ENCODE data around the gene QDPR.
A peak's percentile ranks its signal among the peaks of the same experiment; 100 is the strongest.

Gene QDPR

DNA sequence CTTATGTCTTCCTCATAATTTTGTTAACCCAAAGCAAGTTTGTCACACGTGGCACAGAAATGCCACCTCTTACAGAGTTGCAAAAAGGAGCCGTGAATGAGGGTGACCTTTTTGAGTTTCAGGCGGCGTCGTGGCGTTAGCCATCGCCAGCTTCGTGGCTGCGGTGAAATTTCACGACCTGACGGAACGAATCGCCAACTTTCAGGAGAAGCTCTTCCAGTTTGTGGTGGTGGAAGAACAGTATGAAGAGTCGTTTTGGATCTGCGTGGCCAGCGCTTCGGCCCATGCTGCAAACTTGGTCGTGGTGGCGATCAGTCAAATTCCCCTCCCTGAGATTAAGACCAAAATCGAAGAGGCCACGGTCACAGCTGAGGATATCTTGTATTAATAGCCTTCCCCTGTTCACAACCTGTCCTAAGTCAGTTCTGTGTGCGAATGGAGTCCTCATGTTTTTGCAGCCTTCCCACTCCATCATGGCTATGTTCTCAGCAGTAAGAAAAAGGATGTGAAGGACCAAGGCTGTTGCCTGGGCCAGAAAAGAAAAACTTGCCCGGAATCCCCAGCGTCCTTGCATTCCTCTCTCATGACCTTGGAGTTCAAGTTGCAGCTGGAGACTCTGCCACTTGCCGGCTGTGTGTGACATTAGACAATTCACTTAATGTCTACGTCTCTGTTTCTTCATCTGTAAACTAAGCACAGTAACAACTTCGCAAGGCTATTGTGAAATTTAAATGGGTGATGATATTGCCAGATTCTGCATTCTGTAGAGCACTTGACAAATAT, 15.0 kb upstream of the QDPR start:
- no peak for DNase-seq

GRCh38 chr4:17523662-17524061, 11.8 kb upstream of the QDPR start:
- DNase-seq, result no peak

GRCh38 chr4:17521595-17521994, 9.7 kb upstream of the QDPR start:
- no peak for DNase-seq

GRCh38 chr4:17517664-17518063, 5.8 kb upstream of the QDPR start:
- DNase-seq, result no peak

- no peak for DNase-seq
Measured at GRCh38 chr4:17516980-17517379, 5.1 kb upstream of the QDPR start.

DNA sequence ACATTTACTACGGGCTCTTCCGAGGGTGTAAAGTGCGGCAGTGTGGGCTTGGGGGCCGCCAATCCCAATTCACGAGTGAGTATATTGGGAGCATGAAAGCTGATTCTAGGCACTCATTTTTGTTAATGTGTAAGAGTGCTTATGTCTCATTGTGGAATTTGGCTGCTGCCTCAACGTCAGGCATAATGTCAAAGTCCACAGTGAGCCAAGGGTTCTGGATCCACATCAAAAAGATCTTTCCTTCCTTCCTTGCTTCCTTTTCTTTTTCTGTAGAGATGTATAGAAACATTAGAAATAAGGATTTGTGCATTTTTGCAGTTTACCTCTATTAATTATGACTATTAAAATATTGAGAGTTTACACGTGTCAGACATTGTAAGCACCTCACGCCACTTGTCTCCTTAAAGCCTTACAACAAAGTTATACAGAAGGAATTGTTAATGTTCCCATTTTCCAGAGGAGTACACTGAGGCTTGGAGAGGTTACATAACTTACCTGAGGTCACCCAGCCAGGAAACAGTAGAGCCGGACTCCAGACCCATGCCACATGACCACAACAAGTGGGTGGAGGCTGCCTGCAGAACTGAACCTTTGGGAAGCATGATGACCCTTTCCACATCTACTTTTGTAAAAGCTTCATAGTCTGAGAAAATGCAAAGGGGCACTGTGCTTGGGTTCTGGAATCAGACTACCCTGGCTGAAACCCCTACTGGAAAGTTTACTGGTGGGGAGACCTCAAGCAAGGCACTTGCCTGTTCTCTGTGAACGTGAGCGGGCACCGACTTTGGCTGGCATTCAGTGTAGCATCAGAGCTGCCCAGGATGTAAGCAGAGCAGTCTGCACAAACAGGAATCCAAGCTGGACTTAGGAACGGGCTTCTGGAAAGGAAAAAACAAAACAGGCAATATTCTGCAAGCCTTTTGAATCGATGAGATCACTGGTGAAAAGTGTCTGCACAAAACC, 3.8 kb upstream of the QDPR start:
- no peak for DNase-seq

GRCh38 chr4:17514865-17515264, 3.0 kb upstream of the QDPR start, which contains the start of gene CLRN2:
Gene CLRN2, plus strand, starts transcription at chr4:17515165. Its CDS starts 102 bp downstream, at chr4:17515267.
- no peak for DNase-seq

DNA sequence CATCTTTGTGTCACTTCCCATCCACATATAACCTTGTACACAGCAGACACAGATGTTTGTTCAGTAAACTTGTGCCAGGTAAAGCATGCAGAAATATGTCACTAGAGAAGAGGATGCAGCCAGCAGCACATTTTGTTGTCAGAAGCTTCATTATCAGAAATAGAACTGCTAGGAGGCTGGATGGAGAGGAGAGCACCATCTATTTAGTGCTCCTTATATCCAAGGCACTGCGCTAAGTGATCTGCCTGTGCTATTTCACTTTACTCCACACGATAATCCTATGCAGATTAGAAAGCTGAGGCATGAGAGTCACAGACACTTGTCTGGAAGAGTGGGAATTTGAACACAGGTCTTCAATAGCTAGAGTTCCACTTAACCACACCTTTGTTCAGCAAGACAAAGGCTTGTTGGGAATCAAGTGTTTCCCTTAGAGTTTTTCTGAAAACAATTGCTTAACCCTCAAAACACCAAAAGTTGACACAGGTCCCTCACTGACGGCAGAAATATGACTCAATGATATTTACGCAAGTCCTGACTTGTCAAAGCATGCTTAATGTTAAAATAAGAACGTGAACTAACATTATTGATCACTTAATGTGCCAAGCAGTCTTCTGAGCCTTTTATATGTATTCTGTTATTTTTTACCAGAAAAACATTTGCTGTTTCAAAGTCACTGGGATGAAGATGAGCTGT, 1.2 kb upstream of the QDPR start:
- no peak for DNase-seq

DNA sequence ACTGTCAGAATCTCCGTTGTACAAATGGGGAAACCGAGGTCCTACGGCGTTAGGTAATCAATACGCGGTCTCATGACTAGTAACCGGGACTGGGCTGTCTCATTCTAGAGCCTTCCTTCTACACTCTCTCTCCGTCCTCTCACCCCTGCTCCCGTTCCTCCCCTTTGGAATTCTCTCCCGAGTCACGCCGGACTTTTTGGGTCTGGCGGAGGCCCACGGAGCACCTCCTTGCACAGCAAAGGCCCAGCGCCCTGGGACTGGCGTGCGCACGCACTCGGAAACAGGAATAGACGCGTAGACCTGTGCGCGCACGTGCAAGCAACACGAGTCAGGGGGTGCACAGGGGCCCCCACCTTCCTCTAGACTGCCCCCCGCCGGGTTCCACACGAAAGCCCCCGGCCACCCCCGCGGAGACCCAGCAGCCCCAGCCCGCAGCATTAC, 361 bp downstream of the QDPR start:
- DNase-seq, result peak; percentile 7

GRCh38 chr4:17511051-17511450, 839 bp downstream of the QDPR start:
- no peak for DNase-seq

DNA sequence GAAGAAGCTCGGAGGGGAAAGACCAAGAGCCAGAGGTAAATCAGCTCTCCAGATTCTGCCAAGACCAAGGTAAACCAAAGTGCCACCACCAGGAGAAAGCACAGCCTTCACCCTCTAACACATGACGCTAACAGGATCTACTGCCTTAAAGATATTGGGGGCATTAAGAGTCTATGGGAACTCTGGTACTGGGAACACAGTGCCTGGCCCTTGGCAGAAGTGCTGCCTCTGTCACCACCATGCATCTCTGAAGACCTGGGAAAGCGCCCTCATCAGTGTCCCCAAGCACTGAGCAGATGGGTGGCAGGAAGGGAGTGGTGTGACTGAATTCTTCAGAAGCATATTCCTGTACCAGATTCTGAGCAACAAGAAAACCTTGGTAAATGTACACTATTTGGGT, 1.3 kb downstream of the QDPR start:
- no peak for DNase-seq

DNA sequence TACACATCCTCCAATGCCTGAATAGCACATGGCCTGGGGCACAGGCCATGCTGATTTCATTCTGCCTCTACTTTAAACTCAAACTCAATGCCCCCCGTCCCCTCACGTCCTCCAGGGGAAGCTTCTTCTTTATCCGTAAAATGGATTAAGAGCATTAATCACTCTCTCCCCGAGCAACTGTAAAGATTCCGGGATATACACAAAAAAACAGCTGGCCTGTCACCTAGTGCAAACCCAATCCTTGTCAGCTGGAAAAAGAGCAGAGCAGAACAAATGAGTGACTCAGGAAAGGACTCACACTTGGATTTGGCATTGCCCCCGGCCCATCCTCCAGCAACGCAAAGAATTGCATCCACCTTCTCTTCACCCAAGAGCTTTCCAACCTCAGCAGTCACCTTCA, 7.8 kb downstream of the QDPR start:
- DNase-seq, result no peak

GRCh38 chr4:17502756-17503155, 9.1 kb downstream of the QDPR start:
- DNase-seq, result no peak

- DNase-seq, result no peak
Measured at GRCh38 chr4:17500574-17500973, 11.3 kb downstream of the QDPR start.

DNA sequence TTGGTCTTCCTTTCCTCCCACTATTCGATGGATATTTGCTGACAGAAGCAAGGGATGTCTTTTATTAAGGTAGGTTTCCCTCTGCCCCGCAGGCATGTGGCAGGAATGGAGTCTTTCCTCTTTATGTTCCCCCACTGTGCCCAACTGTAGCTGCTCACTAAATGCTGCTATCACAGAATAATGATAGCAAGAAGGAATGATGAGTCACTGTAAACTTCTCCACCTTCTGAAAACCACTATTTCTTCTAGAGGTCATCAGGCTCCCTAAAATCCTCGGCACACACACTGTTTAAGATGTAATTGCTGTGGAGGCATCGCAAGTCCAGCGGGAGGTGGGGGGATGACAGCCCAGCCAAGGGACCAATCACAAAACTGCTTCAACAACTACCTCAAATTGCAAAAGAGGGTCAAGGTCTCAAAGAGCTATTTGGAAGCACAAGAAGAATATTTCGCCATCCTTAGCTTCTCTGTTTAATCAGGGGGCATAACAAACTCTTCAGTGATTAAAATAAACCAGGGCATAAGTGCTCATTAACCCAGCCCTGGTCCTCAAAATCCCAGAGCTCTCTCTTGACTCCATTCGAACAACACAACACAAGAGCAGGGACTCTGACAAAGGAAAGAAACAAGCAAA, 13.9 kb downstream of the QDPR start:
- DNase-seq, result no peak

- no peak for DNase-seq
Measured at GRCh38 chr4:17494258-17495190, 17.4 kb downstream of the QDPR start.

GRCh38 chr4:17493619-17494018, 18.3 kb downstream of the QDPR start:
- no peak for DNase-seq

DNA sequence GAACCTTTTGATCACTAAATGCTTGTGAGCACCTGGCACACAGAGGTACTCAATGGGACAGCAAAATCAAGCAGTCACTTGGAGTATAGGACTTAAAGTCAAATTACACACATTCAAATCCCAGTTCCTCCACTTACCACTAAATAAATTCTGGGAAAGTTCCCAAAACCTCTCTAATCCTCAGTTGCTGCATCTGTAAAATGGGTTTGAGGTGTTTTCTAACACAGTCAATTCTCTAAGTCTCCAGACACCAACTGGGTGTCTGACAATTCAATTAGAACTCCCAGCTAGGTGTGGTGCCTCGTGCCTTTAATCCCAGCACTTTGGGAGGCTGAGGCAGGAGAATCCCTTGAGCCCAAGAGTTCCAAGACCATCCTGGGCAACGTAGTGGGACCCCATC, 19.0 kb downstream of the QDPR start:
- no peak for DNase-seq

DNA sequence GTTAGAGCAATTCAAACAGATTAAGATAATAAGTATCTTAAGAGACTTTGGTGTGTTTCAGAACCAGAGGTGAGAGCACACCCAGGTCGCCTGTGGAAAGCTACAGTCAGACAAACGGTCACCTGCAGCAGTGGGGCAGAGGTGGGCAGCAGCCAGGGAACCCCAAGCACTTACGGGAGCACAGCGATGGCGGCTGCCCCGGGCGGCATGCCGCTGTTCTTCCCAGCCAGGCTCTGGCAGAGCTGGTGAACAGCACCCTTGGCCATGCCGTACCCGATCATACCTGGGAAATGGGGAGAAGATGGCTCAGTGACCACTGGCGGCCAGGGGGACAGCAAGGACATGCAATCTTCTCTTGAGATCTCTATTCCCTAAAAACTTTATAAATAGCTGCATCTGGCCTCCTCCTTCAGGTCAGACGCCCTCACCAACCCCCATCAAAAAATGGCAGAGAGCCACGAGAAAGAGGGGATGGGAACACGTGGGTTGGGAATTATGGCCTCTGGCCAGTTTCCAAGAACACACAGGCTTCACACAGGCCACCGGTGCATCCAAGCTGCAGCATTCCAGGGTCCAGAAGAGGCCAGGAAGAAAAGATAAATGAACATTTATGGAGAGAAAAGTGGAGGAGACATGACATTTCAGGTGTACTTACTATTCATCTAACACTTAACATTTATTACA, 19.7 kb downstream of the QDPR start:
- DNase-seq, result no peak

DNA sequence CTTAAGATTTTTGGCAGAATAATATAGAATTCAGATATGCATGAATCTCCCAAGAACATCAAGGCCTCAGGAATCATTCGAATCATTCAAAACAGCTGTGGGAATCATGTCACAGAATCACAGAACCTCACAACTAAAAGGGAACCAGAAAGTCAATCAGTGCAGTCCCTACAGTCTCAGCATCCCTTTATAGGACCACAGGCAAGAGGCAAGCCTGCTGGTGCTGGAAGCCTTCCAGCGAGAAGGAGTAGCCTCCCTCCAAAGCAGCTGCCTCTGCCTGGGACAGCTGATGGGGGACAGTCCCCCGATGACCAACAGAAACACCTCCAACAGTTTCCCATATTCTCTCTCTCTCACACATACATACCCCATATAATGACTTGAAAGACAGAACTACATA, 20.7 kb downstream of the QDPR start:
- DNase-seq, result no peak

DNA sequence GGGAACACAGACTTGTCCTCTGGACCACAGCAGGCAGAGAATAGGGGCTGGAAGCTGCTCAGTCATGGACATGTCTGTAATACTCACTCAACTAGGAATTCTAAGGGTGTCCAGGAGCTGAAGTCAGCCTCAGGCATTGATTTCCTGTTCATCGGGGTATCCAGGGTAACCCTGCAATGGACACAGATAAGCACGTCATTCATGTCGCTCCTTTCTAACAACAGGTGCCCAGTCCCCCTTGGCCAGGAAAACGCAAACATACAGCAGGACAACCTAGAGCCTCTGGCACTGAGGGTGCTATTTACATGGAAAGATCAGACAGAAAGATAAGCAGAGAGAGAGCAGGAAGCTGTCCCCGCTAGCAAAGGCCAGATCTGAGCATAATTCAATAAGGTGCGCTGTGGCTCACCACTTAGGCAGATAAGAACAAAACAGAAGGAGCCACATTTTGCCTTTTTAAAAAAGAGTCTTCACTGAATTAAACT, 21.3 kb downstream of the QDPR start:
- DNase-seq, result no peak

Data from effector CD4-positive, alpha-beta T cell (primary cell).